HG03469 (cell line): ENCODE measurements around the gene CIDEC.
A peak's percentile ranks its signal among the peaks of the same experiment; 100 is the strongest.
"Not testable (repeated sequence)": the region's sequence is repeated elsewhere in the genome, so short reads cannot be mapped to it uniquely, and the experiment has no call there.

ENCODE experiments used
- ATAC-seq: cut with Tn5 transposase; IDR thresholded peaks from one replicate; pipeline ENCODE4 v1.9.1; 2021; ENCODE audit warnings: mild to moderate bottlenecking, moderate library complexity, moderate number of reproducible peaks; ENCODE audit not compliant: unreplicated experiment

CIDEC gene

DNA sequence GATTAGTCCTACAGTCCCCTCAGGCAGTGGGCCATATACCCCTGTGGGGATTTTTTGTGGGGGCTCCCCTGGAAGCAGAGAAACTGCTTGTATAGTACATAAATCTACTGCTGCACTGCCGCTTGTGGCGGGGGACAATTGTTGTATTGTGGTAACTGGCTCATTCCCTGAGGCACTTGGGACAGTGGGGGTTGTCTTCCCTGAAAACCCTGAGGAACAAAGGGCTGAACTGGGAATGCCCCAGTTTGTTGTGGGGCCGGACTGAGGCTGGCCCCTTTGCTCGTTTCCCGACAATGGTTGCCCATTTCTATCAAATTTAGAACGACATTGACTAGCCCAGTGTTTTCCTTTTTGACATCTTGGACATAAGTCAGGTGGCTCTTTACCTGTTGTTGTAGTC lies 28.7 kb downstream of the CIDEC start:
- ATAC-seq, result not testable (repeated sequence)

GRCh38 chr3:9848860-9849259 lies 31.2 kb downstream of the CIDEC start:
- not testable (repeated sequence) for ATAC-seq

GRCh38 chr3:9847870-9848269 lies 32.2 kb downstream of the CIDEC start:
- ATAC-seq, result not testable (repeated sequence)

DNA sequence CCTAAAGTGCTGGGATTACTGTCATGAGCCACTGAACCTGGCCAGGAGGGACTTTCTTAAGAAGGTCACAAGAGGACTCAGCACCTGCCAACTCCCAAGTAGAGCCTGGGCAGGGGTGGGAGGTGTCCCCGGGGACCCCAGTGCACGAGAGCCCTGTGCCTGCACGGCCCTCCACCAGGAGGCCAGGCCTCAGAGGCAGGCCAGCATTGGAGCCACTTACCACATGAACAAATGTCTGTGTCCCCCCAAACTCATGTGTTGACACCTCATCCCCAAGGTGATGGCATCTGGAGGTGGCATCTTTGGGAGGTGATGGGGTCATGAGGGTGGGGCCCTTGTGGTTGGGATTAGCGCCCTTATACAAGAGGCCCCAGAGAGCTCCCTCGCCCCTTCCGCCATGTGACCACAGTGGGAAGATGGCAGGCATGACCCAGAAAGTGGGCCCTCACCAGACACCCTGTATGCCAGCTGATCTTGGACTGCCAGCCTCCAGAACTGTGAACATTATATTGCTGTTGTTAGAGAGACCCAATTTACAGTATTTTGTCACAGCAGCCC lies 33.0 kb downstream of the CIDEC start:
- ATAC-seq, result no peak

DNA sequence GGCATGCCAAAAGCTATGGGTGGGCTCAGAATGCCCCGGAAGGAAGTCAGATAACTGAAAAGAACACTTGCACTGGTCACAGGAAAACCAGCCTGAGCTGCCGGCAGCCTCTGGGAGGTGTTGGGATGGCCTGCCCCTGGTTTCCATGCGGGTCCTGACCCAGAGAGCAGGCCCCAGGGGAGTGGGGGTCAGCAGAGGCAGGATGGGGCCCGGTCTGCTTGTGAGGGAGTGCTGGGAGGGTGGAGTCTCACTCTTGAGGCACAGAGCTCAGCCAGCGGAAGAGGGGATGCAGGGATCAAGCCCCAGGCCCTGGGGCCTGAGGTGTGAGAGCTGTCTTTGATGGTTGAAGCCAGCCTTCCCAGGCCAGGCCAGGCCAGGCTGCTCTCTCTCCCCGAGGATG lies 33.8 kb downstream of the CIDEC start:
- no peak for ATAC-seq

DNA sequence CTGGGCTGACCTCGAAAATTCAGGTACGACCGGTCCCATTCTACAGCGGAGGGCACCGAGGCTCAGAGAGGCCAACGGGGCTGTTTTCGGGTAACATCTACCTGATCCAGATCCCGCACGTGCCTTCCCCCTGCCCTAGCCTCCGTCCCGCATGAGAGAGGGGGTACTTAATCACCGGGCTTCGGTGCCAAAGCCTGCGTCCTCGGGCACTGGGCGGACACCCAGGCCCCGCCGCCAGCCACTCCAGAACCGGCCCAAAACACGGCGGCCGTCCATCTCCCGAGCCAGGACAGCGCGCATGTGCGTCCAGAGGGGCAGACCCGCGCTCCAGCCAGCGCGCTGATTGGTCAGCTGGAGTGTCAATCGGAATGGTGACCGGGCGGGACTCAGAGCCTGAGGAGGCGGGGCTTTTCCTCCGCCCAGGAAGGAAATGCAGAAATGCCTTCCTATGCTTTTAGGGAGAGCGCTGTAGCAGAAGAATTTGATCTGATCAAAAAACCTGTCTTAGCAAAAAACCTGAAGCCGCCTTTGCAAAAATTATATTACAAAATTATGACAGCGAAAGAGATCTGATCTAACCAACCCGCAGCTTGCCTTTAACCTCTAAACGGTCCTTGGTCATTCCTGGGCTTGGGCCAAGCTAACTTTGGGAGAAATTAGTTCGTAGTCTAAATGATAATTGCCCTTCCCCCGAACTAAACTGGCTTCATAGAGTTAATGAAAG lies 36.2 kb downstream of the CIDEC start, which contains the start of gene RPUSD3:
RPUSD3 (minus strand) TSS at position 294 of the 724 bp plus-strand sequence; CDS start at position 276, 18 bp downstream.
- ATAC-seq, result peak; percentile 89

GRCh38 chr3:9841015-9841414 lies 39.0 kb downstream of the CIDEC start:
- no peak for ATAC-seq

GRCh38 chr3:9838856-9839255 lies 41.2 kb downstream of the CIDEC start:
- ATAC-seq, result no peak

DNA sequence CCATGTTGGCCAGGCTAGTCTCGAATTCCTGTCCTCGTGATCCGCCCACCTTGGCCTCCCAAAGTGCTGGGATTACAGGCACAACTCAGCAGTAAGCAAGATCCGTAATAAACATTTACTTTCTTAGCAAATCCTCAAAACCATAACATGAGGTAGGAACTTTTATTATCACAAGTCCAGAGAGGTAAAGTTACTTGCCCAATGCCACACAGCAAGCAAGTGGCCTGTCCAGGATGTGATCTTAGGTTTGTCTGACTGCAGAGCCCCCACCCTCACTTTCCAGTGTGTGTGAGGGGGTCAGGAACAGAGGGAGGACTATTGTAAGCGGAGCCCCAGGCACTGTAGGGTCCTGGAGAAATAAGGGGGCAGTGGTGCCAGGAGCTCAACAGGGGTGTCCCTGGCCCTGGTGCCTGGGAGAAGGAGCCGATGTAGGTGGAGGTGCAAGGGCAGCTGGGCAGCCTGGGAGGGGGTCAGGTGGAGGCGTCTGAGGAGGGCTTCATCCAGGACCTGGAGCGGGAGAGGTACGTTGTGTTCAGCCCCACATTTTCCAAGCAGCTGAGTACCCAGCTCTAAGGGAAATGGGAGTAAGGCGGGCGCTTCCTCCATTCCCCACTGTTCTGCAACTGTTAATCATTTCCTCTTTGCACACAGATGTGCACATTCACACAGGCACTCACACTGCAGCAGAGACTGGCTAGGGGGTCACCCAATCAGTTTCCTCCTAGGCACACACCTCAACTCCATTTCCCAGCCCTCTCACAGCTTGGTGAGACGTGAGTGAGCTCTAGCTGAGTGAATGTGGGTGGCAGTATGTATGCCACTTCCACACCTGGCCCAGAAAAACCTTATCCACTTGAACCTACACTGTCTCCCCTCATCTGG lies 42.1 kb downstream of the CIDEC start:
- ATAC-seq, result no peak

DNA sequence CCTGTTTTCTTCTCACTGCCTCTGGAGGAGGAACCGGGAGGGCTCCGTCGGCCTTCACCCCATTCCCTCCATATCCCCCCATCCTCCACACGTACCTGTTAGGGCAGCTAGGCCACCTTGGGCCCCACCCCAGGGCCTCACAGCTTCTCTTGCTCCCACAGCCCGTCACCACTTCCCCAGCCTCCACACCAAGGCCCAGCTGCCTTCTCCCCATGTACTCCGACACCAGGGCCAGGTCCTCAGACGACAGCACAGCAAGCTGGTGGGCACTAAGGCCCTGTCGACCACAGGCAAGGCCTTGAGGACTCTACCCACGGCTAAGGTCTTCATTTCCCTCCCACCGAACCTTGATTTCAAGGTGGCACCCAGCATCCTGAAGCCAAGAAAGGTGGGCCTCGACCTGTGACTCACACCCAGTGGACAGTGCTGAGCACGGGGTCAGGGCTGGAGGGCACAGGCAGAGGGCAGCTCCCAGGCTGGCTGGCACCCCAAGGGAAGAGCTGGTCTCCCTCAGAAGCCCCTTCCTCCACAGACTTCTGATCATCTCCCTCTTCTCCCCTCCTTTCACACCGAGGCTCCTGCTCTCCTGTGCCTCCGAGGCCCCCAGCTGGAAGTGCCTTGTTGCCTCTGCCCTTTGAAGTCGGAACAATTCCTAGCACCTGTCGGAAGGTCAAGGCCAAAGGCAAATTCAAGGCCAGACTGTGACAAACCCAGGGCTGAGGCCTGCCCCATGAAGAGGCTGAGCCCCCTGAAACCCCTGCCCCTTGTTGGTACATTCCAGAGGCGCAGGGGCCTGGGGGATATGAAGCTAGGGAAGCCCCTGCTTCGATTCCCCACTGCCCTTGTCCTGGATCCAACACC lies 45.3 kb downstream of the CIDEC start:
- no peak for ATAC-seq

DNA sequence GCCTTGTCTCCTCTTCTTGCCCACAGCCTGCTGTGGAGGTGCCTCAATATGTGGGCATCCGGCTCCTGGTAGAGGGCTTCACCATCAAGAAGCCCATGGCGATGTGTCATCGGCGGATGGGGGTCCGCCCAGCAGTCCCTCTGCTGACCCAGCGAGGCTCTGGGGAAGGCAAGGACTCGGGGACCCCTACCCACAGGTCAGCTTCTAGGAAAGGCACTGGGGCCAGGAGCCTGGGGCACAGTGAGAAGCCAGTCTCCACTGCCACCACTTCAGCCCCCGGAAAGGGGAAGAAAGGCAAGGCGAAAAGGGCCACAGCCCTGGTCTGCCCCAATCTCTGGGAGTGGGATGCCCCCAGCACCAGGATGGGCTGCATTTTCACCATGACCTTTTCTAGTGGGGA lies 47.0 kb downstream of the CIDEC start:
- ATAC-seq, result no peak

- ATAC-seq, result no peak
Observed at GRCh38 chr3:9831253-9831652, 48.8 kb downstream of the CIDEC start.

DNA sequence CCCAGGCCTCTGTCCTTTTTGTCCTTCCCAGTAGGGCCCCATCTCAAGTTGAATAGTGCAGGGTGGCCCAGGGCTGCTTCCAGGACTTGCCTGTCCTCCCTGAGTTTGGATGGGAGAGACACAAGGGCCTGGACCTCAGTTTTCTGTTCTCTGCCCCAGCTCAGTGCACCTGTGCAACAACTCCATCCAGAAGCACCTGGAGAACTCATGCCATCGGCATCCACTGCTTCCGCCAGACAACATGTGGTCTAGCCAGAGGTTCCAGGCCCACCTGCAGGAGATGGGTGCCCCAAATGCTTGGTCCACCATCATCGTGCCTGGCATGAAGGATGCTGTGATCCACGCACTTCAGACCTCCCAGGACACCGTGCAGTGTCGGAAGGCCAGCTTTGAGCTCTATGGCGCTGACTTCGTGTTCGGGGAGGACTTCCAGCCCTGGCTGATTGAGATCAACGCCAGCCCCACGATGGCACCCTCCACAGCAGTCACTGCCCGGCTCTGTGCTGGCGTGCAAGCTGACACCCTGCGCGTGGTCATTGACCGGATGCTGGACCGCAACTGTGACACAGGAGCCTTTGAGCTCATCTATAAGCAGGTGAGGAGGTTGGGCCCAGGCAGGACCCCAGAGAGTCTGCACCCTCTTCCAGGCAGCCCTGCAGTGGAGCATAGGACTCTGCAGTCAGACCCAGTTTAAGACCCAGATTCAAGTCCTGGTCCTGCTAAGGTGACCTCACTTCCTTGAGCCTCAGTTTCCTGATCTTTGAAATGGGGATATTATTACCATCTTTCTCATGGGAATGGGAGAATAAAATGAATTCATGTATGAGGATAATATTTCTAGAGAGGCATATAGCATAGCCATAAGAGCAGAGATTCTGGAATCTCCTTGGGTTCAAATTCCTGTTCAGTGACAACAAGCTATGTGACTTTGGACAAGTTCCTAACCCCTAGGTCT lies 51.0 kb downstream of the CIDEC start:
- ATAC-seq, result no peak

- no peak for ATAC-seq
Observed at GRCh38 chr3:9826815-9827573, 53.1 kb downstream of the CIDEC start.

DNA sequence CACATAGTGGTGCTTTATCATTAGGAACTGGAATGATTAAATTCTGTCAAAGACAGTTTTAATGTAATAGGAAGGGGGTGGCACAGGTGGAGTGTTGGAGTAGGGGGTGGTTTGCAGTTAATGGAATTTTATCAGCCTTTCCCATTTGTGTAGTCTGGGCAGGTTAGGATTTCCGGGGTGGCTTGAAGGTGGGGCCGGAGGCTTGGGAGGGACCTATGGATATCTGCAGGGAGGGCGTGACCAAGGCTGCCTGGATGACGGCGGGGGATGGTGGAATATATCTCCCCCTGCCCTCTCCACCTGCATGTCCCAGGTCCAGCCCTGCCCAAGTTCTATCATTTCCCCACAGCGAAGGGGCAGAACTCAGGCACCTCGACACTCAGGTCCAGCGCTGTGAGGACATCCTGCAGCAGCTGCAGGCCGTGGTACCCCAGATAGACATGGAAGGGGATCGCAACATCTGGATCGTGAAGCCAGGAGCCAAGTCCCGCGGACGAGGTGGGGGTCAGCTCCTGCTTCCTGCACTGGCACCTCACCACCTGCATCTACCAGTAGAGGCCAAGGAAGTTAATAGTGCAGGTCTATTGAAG lies 54.5 kb downstream of the CIDEC start:
- no peak for ATAC-seq

GRCh38 chr3:9820946-9821345 lies 59.1 kb downstream of the CIDEC start:
- no peak for ATAC-seq

DNA sequence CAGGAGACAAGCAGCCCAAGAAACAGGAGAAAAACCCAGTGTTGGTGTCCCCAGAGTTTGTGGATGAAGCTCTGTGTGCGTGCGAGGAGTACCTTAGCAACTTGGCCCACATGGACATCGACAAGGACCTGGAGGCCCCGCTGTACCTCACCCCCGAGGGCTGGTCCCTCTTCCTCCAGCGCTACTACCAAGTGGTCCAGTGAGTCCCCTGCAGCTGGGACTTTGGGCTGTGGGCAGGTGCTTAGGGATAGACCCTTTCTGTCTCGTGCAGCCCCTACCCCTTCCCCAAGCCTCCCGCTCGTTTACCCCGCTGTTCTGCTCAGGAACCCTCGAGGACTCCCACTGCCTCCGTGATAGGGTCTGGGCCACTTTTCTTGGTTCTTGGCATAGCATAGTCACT lies 59.5 kb downstream of the CIDEC start:
- ATAC-seq, result no peak

GRCh38 chr3:9818666-9819335 lies 61.3 kb downstream of the CIDEC start:
- no peak for ATAC-seq
